Transverse colon (tissue), 3 donors: ENCODE measurements around the gene ATP1B3.

ENCODE experiments used
- EP300 ChIP-seq: sonication (generic); formaldehyde crosslinking; IDR thresholded peaks from one replicate; pipeline ENCODE4 v1.6.1; 2017; ENCODE audit warnings: antibody characterized with exemption, low read depth
- POLR2A ChIP-seq: fragments of 450-650 bp; IDR thresholded peaks from one replicate; pipeline ENCODE4 v1.6.1; 2016; ENCODE audit warnings: antibody characterized with exemption, mild to moderate bottlenecking, moderate library complexity
- TF ChIP-seq, protein P1 (sequence below), 5 experiments: fragments of 200-600 bp in 3 of 5; fragments of 450-650 bp in 2 of 5; sonication (generic) in 3 of 5; IDR thresholded peaks; 1 replicate in 2 of 5; 2 replicates in 3 of 5; pipeline ENCODE4 v1.5.1; 2016 to 2017; ENCODE audit warnings: antibody characterized with exemption in 5 of 5, inconsistent platforms in 3 of 5, mild to moderate bottlenecking in 2 of 5, moderate library complexity in 1 of 5

DNA sequence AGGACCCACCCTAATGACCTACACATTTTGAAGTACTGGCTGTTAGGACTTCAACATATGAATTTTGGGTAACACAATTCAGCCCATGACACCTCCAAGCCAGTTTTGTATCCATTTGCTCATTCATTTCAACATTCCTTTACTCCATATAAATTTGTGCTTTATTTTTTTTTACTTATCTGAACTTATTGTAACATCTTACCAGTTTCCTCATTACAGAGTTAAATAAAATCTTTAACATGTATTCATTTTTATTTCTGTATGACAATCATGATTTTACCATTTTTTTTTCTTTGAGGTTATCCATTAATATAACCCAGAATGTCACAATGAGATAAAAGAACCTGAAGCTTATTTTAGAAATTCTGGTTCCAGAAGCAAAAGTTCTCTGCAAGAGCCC is 48.0 kb upstream of the ATP1B3 start:
- TF ChIP-seq, protein P1, sequence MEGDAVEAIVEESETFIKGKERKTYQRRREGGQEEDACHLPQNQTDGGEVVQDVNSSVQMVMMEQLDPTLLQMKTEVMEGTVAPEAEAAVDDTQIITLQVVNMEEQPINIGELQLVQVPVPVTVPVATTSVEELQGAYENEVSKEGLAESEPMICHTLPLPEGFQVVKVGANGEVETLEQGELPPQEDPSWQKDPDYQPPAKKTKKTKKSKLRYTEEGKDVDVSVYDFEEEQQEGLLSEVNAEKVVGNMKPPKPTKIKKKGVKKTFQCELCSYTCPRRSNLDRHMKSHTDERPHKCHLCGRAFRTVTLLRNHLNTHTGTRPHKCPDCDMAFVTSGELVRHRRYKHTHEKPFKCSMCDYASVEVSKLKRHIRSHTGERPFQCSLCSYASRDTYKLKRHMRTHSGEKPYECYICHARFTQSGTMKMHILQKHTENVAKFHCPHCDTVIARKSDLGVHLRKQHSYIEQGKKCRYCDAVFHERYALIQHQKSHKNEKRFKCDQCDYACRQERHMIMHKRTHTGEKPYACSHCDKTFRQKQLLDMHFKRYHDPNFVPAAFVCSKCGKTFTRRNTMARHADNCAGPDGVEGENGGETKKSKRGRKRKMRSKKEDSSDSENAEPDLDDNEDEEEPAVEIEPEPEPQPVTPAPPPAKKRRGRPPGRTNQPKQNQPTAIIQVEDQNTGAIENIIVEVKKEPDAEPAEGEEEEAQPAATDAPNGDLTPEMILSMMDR (IDR thresholded peaks at IDR 0.05), result no peak
- TF ChIP-seq EP300 (no peak), POLR2A (no peak)
